Activated CD8-positive, alpha-beta memory T cell treated with anti-CD3 and anti-CD28 coated beads, Interleukin-2, amount 10 ng/mL, durations not matched to agents 7 days and 5 days (primary cell): Measurements from ENCODE around the gene ALOX15B. TPM values are rescaled to one million over a fixed set of nuclear protein-coding genes. Genes with fewer than 3 reads are reported as not detected.

Experiments used
- ATAC-seq: fragments of 150-1000 bp; cut with Tn5 transposase; one replicate; pipeline ENCODE4 v1.10.0; 2021; ENCODE audit warnings: moderate library complexity
- CTCF ChIA-PET: fragments of 350-600 bp; sonication (Branson Sonifier 250); formaldehyde crosslinking; loops from one replicate; lab custom pipeline; 2021; ENCODE audit warnings: antibody characterized with exemption; lab: Charles Lee
- DNase-seq: peaks from one replicate; pipeline ENCODE4 v3.0.0-alpha.2; 2020
- H3K27ac Mint-ChIP-seq: one replicate; pipeline ENCODE4 v1.8.0; 2021; ENCODE audit warnings: mild to moderate bottlenecking, mixed read lengths
- H3K27me3 Mint-ChIP-seq: one replicate; pipeline ENCODE4 v1.8.0; 2021; ENCODE audit warnings: mixed read lengths
- H3K36me3 Mint-ChIP-seq: one replicate; pipeline ENCODE4 v1.8.0; 2021; ENCODE audit warnings: mild to moderate bottlenecking, mixed read lengths
- H3K4me1 Mint-ChIP-seq: one replicate; pipeline ENCODE4 v1.8.0; 2021; ENCODE audit warnings: mixed read lengths
- H3K4me3 Mint-ChIP-seq: one replicate; pipeline ENCODE4 v1.8.0; 2021; ENCODE audit warnings: mild to moderate bottlenecking, moderate library complexity, mixed read lengths
- H3K9me3 Mint-ChIP-seq: one replicate; pipeline ENCODE4 v1.8.0; 2022; ENCODE audit warnings: low read depth, mixed read lengths
- total RNA-seq, 2 experiments: library from RNA; stranded (reverse); gene quantifications; one replicate each; pipeline ENCODE4 v1.2.3, GENCODE V29; 2021

Gene ALOX15B, protein sequence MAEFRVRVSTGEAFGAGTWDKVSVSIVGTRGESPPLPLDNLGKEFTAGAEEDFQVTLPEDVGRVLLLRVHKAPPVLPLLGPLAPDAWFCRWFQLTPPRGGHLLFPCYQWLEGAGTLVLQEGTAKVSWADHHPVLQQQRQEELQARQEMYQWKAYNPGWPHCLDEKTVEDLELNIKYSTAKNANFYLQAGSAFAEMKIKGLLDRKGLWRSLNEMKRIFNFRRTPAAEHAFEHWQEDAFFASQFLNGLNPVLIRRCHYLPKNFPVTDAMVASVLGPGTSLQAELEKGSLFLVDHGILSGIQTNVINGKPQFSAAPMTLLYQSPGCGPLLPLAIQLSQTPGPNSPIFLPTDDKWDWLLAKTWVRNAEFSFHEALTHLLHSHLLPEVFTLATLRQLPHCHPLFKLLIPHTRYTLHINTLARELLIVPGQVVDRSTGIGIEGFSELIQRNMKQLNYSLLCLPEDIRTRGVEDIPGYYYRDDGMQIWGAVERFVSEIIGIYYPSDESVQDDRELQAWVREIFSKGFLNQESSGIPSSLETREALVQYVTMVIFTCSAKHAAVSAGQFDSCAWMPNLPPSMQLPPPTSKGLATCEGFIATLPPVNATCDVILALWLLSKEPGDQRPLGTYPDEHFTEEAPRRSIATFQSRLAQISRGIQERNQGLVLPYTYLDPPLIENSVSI
- total RNA-seq, result not detected

DNA sequence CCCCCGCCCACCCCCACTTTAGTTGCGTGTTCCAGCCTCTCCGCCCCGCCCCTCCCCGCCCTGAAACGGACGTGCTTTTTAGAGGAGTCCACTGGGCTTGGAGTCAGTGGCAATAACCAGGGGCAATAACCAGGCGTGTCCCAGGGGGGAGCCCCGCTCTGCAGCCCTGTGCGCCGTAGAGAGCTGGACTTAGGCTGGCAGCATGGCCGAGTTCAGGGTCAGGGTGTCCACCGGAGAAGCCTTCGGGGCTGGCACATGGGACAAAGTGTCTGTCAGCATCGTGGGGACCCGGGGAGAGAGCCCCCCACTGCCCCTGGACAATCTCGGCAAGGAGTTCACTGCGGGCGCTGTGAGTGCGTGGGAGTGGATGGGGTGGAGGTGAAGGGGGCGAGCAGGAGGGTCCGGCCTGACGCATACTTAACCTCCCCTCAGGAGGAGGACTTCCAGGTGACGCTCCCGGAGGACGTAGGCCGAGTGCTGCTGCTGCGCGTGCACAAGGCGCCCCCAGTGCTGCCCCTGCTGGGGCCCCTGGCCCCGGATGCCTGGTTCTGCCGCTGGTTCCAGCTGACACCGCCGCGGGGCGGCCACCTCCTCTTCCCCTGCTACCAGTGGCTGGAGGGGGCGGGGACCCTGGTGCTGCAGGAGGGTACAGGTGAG lies at the start of gene ALOX15B:
Gene ALOX15B, plus strand, starts transcription at position 106 of the 657 bp plus-strand sequence. Its CDS starts 97 bp downstream, at position 203.
- CTCF ChIA-PET, result interaction anchor here (0.9 to 4.7 kb wide), 2 partner anchors 19 to 20 kb away, joined by 4 to 64 read pairs; no protein-coding TSS in a partner anchor
- H3K27ac Mint-ChIP-seq, result no peak within 1 kb of the TSS
- peaks cover 4% of the 10 kb centered on the region for H3K4me1 Mint-ChIP-seq
- H3K4me3 Mint-ChIP-seq, result no peak within 1 kb of the TSS
- ATAC-seq (no peak), DNase-seq (no peak)
- no peaks in the 10 kb centered on the region for H3K36me3 Mint-ChIP-seq
- no peaks in the 10 kb centered on the region for H3K9me3 Mint-ChIP-seq
- peaks cover 48% of the 10 kb centered on the region for H3K27me3 Mint-ChIP-seq

DNA sequence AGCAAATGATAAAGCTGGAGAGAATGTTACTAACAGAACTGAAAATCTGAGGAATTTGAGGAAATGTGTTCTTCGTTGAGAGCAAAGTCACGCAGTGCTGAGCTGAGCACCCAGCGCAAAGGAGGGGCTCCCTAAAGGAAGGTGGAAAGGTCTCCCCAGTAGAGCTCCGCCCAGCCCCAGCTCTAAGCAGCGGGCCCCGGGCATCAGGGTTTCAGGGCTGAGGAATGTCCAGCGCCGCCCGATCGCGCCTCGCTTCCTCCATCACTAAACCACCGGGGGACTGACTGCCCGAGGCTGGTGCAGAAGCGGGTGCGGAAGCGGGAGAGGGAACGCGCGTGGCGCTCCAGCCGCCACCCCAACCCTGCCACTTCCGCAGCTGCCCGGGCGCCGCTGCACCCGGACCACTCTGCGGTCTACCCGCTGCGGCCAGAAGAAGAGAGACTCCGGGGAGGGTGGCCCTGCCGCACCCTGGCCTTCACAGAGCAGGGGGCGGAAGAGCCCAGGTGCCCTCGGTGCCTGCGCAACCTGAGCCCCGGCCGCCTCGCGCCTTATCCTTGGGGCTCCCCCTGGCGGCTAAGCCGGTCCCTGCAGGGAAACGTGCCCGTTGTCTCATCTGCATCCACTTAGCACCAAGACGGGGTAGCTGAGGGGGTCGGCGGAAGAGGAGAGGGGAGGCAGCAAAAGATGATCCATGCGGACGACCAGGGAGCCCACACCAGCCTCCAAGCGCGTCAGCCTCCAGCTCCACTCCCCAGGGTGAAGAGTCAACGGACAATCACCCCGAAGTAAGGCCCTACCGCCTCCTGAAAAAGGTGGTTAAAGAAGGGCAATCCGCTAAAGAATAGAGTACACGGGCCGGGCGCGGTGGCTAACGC lies 48.8 kb upstream of the ALOX15B start:
- Mint-ChIP-seq H3K4me1 (peaks cover 25% of the 10 kb centered on the region), H3K27me3 (peaks cover 22% of the 10 kb centered on the region), H3K9me3 (no peaks in the 10 kb centered on the region), H3K4me3 (peak overlapping the region; percentile 69), H3K36me3 (no peaks in the 10 kb centered on the region), H3K27ac (peak overlapping the region; percentile 88)
- DNase-seq (peak; percentile 93), ATAC-seq (peak; percentile 87)
- CTCF ChIA-PET, result interaction anchor here (0.7 to 13.2 kb wide), 55 partner anchors 7 to 305 kb away, joined by 3 to 312 read pairs (median 6); partner anchors contain the start of genes ALOXE3, CNTROB, CYB5D1 and GUCY2D

DNA sequence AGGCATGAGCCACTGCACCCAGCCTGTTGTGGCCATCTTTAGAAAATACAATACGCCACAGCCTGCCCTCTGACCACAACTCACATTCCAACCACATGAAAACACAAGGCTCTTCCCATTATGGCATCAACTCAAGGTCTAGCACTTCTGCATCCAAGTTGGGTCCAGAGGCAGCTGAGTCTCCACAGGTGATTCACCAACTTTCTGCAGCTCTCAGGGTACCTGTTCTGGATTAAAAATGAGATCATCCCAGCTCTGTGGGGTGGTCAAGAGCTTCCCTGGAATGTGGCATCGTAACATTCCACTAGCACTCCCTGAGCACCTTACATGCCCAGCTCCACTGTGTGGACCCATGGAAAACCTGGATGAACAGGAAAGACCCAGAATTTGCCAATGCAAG lies 46.3 kb upstream of the ALOX15B start:
- Mint-ChIP-seq H3K27me3 (peaks cover 24% of the 10 kb centered on the region), H3K9me3 (no peaks in the 10 kb centered on the region), H3K4me1 (peaks cover 28% of the 10 kb centered on the region), H3K36me3 (no peaks in the 10 kb centered on the region), H3K27ac (no peak overlapping the region), H3K4me3 (no peak overlapping the region)
- CTCF ChIA-PET, result interaction anchor here (0.6 to 13.2 kb wide), 9 partner anchors 12 to 131 kb away, joined by 3 to 312 read pairs (median 3); partner anchors contain the start of genes CNTROB, KCNAB3, RNF227 and TRAPPC1
- DNase-seq, result no peak
- ATAC-seq, result no peak

DNA sequence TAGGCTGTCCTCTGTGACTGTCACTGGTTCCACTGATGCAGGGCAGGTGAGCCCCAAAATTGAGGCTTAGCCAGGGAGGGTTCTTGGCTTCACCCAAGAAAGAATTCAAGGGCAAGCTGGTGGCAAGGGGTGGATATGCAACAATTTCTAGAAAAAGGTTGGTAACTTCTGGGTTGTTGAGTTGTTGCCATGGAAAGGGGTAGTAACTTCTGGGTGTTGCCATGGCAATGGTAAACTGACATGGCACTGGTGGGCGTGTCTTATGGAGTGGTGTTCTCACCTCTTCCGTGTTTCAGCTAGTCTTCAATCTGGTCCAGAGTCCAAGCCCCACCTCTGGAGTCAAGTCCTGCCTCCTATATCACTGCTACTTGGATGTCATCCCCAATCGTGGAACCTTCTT lies 45.9 kb upstream of the ALOX15B start:
- DNase-seq, result no peak
- H3K4me3 Mint-ChIP-seq, result no peak overlapping the region
- peaks cover 28% of the 10 kb centered on the region for H3K4me1 Mint-ChIP-seq
- H3K27me3 Mint-ChIP-seq, result peaks cover 22% of the 10 kb centered on the region
- no peaks in the 10 kb centered on the region for H3K9me3 Mint-ChIP-seq
- no peak overlapping the region for H3K27ac Mint-ChIP-seq
- CTCF ChIA-PET, result interaction anchor here (0.6 to 13.2 kb wide), 10 partner anchors 11 to 169 kb away, joined by 3 to 312 read pairs (median 3); partner anchors contain the start of genes CNTROB, KCNAB3, RNF227 and TRAPPC1
- no peak for ATAC-seq
- no peaks in the 10 kb centered on the region for H3K36me3 Mint-ChIP-seq

DNA sequence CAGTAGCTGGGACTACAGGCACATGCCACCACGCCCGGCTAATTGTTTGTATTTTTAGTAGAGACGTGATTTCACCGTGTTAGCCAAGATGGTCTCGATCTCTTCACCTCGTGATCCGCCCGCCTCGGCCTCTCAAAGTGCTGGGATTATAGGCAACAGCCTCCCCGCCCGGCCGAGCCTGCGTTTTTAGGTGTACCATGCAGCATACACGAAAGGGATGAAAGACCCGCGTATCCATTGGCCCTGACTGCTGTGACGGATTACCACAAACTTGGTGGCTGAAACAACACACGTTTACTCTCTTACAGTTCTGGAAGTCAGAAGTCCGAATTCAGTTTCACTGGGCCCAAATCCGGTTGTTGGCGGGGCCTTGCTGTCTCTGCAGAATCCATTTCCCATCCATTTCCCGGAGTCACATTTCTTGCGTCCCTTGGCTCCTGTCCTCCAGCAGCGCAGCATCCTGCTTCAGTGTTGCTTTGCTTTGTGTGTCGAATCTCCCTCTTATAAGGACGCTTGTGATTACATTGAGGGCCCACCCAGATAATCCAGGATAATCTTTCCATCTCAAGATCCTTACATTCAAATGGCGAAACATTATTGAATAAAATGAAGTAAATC lies 44.8 kb upstream of the ALOX15B start:
- Mint-ChIP-seq H3K9me3 (no peaks in the 10 kb centered on the region), H3K4me3 (no peak overlapping the region), H3K36me3 (no peaks in the 10 kb centered on the region), H3K4me1 (peaks cover 24% of the 10 kb centered on the region), H3K27me3 (peaks cover 29% of the 10 kb centered on the region), H3K27ac (no peak overlapping the region)
- no peak for DNase-seq
- CTCF ChIA-PET, result interaction anchor here (0.6 to 0.9 kb wide), 2 partner anchors 48 to 89 kb away, joined by 3 read pairs; no protein-coding TSS in a partner anchor
- no peak for ATAC-seq

DNA sequence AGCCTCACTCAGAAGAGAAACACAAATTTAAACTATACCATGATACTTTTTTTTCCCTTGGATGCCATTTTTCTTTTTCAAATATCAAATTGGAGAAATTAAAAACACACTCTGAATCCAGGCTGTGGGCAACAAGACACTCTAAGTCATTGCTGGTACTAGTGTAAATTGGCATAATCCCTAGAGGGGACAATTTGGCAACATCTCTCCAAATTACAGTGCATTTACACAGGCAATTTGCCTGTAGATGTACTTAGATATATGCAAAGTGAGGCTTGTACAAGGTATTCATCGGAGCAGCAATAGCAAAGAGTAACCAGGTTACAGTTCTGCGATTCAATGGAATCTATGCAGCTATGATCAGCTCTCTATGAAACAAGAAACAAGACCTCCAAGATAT lies 43.1 kb upstream of the ALOX15B start:
- H3K4me1 Mint-ChIP-seq, result peaks cover 13% of the 10 kb centered on the region
- H3K27me3 Mint-ChIP-seq, result peaks cover 37% of the 10 kb centered on the region
- CTCF ChIA-PET, result interaction anchor here (2.4 kb wide), 1 partner anchor 61 kb away, joined by 12 read pairs; no protein-coding TSS in a partner anchor
- H3K27ac Mint-ChIP-seq, result no peak overlapping the region
- no peaks in the 10 kb centered on the region for H3K9me3 Mint-ChIP-seq
- DNase-seq (no peak), ATAC-seq (no peak)
- H3K4me3 Mint-ChIP-seq, result no peak overlapping the region
- H3K36me3 Mint-ChIP-seq, result no peaks in the 10 kb centered on the region

DNA sequence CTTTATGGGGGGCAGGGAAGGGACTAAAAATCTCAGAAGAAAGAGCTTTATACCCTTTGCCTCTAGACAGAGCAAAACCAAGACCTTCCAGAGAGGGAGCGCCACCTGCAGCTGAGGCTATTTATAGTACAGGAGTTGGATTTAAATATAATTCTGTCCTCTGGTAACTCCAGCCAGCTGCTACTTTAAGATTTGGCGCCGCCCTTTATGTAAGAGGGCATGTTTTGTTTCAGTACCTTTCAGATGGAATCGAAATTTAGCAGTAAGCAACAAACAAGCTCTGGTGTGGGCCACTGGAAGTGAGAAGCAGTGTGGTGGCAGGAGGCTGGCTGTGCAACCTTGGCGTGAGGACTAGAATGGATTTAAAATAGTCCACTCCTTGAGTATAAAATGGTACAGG lies 41.7 kb upstream of the ALOX15B start:
- Mint-ChIP-seq H3K4me3 (no peak overlapping the region), H3K36me3 (no peaks in the 10 kb centered on the region), H3K4me1 (peaks cover 7% of the 10 kb centered on the region), H3K27me3 (peaks cover 49% of the 10 kb centered on the region), H3K9me3 (no peaks in the 10 kb centered on the region), H3K27ac (no peak overlapping the region)
- DNase-seq (peak; percentile 72), ATAC-seq (peak; percentile 77)
- CTCF ChIA-PET, result interaction anchor here (0.7 to 2.7 kb wide), 26 partner anchors 8 to 253 kb away, joined by 3 to 14 read pairs (median 4); partner anchors contain the start of genes NAA38 and RNF227

DNA sequence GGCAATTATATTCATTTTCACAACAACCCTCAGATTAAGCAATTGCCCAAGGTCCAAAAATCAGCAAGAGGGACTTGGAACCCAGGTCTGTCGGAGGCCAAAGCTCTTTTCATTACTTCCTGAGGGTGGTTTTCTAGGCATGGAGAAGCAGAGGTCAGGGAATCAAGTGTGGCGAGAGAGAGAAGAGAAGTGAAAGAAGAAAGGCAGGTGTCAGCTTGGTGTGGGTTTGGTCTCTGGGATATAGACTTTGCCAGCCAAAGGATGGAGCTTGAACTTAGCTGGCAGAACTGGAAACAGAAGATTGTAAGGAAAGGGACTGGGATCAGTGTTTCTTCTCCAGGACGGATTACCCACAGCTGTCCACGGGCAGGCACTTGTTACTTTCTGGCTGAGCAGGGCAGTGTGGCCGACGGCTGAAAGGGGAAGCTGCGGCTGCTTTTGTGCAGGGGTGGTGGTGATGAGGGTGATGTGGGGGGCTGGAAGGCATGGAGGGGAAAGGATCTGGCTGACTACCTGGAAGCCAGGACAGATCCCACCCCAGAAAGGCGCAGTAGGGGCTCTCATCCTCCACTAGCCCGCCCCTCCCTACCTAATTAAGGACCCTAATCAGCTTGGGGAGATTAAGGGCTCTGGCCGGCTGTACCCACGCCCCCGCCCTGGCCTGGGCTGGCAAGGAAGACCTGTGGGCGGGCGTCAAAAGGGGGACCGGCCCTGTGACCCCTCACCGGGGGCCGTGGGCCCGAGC lies 36.7 kb upstream of the ALOX15B start, which contains the start of gene GUCY2D:
Gene GUCY2D, plus strand, starts transcription at position 640 of the 745 bp plus-strand sequence. CDS start 433 bp downstream, outside the sequence.
- Mint-ChIP-seq H3K27me3 (peaks cover 57% of the 10 kb centered on the region), H3K27ac (no peak within 1 kb of the TSS), H3K4me1 (peaks cover 6% of the 10 kb centered on the region), H3K4me3 (peak within 1 kb of the TSS; percentile 7), H3K36me3 (no peaks in the 10 kb centered on the region), H3K9me3 (no peaks in the 10 kb centered on the region)
- DNase-seq, result no peak
- CTCF ChIA-PET, result interaction anchor here (0.9 to 2.3 kb wide), 14 partner anchors 8 to 271 kb away, joined by 3 to 15 read pairs (median 4); partner anchors contain the start of gene TRAPPC1
- ATAC-seq, result peak; percentile 36

DNA sequence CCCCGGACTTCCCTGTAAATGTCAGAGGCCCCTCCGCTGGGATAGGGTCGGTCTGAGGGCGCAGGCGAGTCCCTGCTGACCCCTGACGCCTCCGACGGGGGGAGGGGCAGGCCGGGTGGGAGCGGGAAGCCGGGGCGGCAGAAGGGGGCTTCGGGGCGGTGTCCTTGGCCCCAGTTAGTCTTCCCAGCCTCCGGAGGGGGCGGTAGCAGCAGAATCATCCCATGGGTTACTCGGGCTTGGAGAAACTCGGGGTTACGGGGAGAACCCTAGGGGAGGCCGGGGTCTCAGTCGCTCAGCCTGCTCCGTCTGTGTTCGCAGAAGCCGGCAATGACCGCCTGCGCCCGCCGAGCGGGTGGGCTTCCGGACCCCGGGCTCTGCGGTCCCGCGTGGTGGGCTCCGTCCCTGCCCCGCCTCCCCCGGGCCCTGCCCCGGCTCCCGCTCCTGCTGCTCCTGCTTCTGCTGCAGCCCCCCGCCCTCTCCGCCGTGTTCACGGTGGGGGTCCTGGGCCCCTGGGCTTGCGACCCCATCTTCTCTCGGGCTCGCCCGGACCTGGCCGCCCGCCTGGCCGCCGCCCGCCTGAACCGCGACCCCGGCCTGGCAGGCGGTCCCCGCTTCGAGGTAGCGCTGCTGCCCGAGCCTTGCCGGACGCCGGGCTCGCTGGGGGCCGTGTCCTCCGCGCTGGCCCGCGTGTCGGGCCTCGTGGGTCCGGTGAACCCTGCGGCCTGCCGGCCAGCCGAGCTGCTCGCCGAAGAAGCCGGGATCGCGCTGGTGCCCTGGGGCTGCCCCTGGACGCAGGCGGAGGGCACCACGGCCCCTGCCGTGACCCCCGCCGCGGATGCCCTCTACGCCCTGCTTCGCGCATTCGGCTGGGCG lies 35.9 kb upstream of the ALOX15B start:
- H3K4me3 Mint-ChIP-seq, result no peak overlapping the region
- CTCF ChIA-PET, result interaction anchor here (0.9 to 2.3 kb wide), 7 partner anchors 13 to 138 kb away, joined by 3 to 15 read pairs (median 4); no protein-coding TSS in a partner anchor
- H3K36me3 Mint-ChIP-seq, result no peaks in the 10 kb centered on the region
- no peak overlapping the region for H3K27ac Mint-ChIP-seq
- H3K27me3 Mint-ChIP-seq, result peaks cover 59% of the 10 kb centered on the region
- DNase-seq (no peak), ATAC-seq (no peak)
- H3K4me1 Mint-ChIP-seq, result peaks cover 6% of the 10 kb centered on the region
- H3K9me3 Mint-ChIP-seq, result no peaks in the 10 kb centered on the region

DNA sequence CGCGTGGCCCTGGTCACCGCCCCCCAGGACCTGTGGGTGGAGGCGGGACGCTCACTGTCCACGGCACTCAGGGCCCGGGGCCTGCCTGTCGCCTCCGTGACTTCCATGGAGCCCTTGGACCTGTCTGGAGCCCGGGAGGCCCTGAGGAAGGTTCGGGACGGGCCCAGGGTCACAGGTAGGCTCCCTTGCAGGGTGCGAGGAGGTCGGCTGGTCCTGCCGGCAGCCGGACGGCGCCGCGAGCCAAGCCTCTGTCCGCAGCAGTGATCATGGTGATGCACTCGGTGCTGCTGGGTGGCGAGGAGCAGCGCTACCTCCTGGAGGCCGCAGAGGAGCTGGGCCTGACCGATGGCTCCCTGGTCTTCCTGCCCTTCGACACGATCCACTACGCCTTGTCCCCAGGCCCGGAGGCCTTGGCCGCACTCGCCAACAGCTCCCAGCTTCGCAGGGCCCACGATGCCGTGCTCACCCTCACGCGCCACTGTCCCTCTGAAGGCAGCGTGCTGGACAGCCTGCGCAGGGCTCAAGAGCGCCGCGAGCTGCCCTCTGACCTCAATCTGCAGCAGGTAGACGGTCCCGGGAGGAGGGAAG lies 35.2 kb upstream of the ALOX15B start:
- no peak for DNase-seq
- no peak overlapping the region for H3K27ac Mint-ChIP-seq
- H3K9me3 Mint-ChIP-seq, result no peaks in the 10 kb centered on the region
- CTCF ChIA-PET, result interaction anchor here (1.1 to 2.0 kb wide), 3 partner anchors 11 to 38 kb away, joined by 3 to 7 read pairs (median 5); no protein-coding TSS in a partner anchor
- no peak overlapping the region for H3K4me3 Mint-ChIP-seq
- no peak for ATAC-seq
- no peaks in the 10 kb centered on the region for H3K36me3 Mint-ChIP-seq
- peaks cover 6% of the 10 kb centered on the region for H3K4me1 Mint-ChIP-seq
- H3K27me3 Mint-ChIP-seq, result peaks cover 55% of the 10 kb centered on the region
